BLaER1 (cell line): Measurements from ENCODE around the gene ETV6.
A peak's percentile ranks its signal among the peaks of the same experiment; 100 is the strongest.

Source experiments
- H3K27ac ChIP-seq: shearing (Covaris generic); formaldehyde crosslinking; 2 replicates; pipeline ENCODE4 v1.8.1; 2022
- H3K27me3 ChIP-seq: shearing (Covaris generic); formaldehyde crosslinking; 2 replicates; pipeline ENCODE4 v1.8.1; 2022
- H3K36me3 ChIP-seq: shearing (Covaris generic); formaldehyde crosslinking; 2 replicates; pipeline ENCODE4 v1.8.1; 2022
- H3K4me1 ChIP-seq: shearing (Covaris generic); formaldehyde crosslinking; 2 replicates; pipeline ENCODE4 v1.8.1; 2022
- H3K4me2 ChIP-seq: shearing (Covaris generic); formaldehyde crosslinking; 2 replicates; pipeline ENCODE4 v1.8.1; 2022
- H3K4me3 ChIP-seq: shearing (Covaris generic); formaldehyde crosslinking; 2 replicates; pipeline ENCODE4 v1.8.1; 2022
- H3K9ac ChIP-seq: shearing (Covaris generic); formaldehyde crosslinking; 2 replicates; pipeline ENCODE4 v1.8.1; 2022
- H3K9me3 ChIP-seq: shearing (Covaris generic); formaldehyde crosslinking; 2 replicates; pipeline ENCODE4 v1.8.1; 2022
- H4K20me1 ChIP-seq: shearing (Covaris generic); formaldehyde crosslinking; 2 replicates; pipeline ENCODE4 v1.8.1; 2022
- Cebpa-rat ChIP-seq: shearing (Covaris generic); IDR thresholded peaks from 2 replicates; pipeline ENCODE4 v1.8.1; 2022

The ETV6 gene

GRCh38 chr12:11738450-11738849 is 89.0 kb downstream of the ETV6 start:
- TF ChIP-seq Cebpa-rat: no peak
- Histone ChIP-seq H3K4me3 (no peak overlapping the region), H3K36me3 (peaks cover 16% of the 10 kb centered on the region), H3K27me3 (no peaks in the 10 kb centered on the region), H3K27ac (no peak overlapping the region), H3K4me2 (no peak overlapping the region), H3K4me1 (peaks cover 33% of the 10 kb centered on the region), H3K9ac (no peak overlapping the region), H3K9me3 (peaks cover 12% of the 10 kb centered on the region), H4K20me1 (peaks cover 8% of the 10 kb centered on the region; the same call in 1 of the 2 replicates)

GRCh38 chr12:11739980-11740577 is 90.6 kb downstream of the ETV6 start:
- Histone ChIP-seq H3K4me1 (peaks cover 47% of the 10 kb centered on the region), H3K27me3 (no peaks in the 10 kb centered on the region), H3K4me3 (no peak overlapping the region), H3K4me2 (no peak overlapping the region), H3K9ac (no peak overlapping the region), H3K27ac (no peak overlapping the region), H3K36me3 (peaks cover 20% of the 10 kb centered on the region; the same call in 1 of the 2 replicates), H3K9me3 (peaks cover 4% of the 10 kb centered on the region; the same call in 1 of the 2 replicates), H4K20me1 (peaks cover 8% of the 10 kb centered on the region; the same call in 1 of the 2 replicates)
- TF ChIP-seq Cebpa-rat: no peak

GRCh38 chr12:11741434-11742092 is 92.1 kb downstream of the ETV6 start:
- no peak overlapping the region for H3K27ac ChIP-seq
- peaks cover 4% of the 10 kb centered on the region; the same call in 1 of the 2 replicates for H3K9me3 ChIP-seq
- peak overlapping the region; percentile 29 for H3K4me2 ChIP-seq
- no peak overlapping the region for H3K9ac ChIP-seq
- H3K4me1 ChIP-seq: peaks cover 61% of the 10 kb centered on the region
- no peak for TF ChIP-seq Cebpa-rat
- H4K20me1 ChIP-seq: peaks cover 8% of the 10 kb centered on the region; the same call in 1 of the 2 replicates
- no peak overlapping the region for H3K4me3 ChIP-seq
- peaks cover 20% of the 10 kb centered on the region; the same call in 1 of the 2 replicates for H3K36me3 ChIP-seq
- no peaks in the 10 kb centered on the region for H3K27me3 ChIP-seq

- Histone ChIP-seq H3K27ac (peak overlapping the region; percentile 10; the same call in 1 of the 2 replicates), H3K4me3 (no peak overlapping the region), H3K4me2 (peak overlapping the region; percentile 12; the same call in 1 of the 2 replicates), H4K20me1 (peaks cover 8% of the 10 kb centered on the region; the same call in 1 of the 2 replicates), H3K9ac (no peak overlapping the region), H3K9me3 (no peaks in the 10 kb centered on the region; the same call in 1 of the 2 replicates), H3K4me1 (peaks cover 75% of the 10 kb centered on the region), H3K36me3 (peaks cover 22% of the 10 kb centered on the region; the same call in 1 of the 2 replicates), H3K27me3 (no peaks in the 10 kb centered on the region)
- TF ChIP-seq Cebpa-rat: no peak
Observed at GRCh38 chr12:11743423-11744409, 94.2 kb downstream of the ETV6 start.

GRCh38 chr12:11744410-11744801 is 94.9 kb downstream of the ETV6 start:
- H4K20me1 ChIP-seq: peaks cover 8% of the 10 kb centered on the region; the same call in 1 of the 2 replicates
- no peak overlapping the region for H3K27ac ChIP-seq
- H3K9me3 ChIP-seq: no peaks in the 10 kb centered on the region; the same call in 1 of the 2 replicates
- peaks cover 82% of the 10 kb centered on the region for H3K4me1 ChIP-seq
- H3K9ac ChIP-seq: no peak overlapping the region
- peaks cover 22% of the 10 kb centered on the region; the same call in 1 of the 2 replicates for H3K36me3 ChIP-seq
- TF ChIP-seq Cebpa-rat: no peak
- no peaks in the 10 kb centered on the region for H3K27me3 ChIP-seq
- no peak overlapping the region; the same call in 1 of the 2 replicates for H3K4me2 ChIP-seq
- H3K4me3 ChIP-seq: no peak overlapping the region

GRCh38 chr12:11745113-11745512 is 95.6 kb downstream of the ETV6 start:
- no peaks in the 10 kb centered on the region; the same call in 1 of the 2 replicates for H3K9me3 ChIP-seq
- peaks cover 22% of the 10 kb centered on the region; the same call in 1 of the 2 replicates for H3K36me3 ChIP-seq
- 0 out of 2 replicates have a peak overlapping the region, but pooled peaks have one; percentile 42 for H3K27ac ChIP-seq
- no peak overlapping the region for H3K4me3 ChIP-seq
- peaks cover 83% of the 10 kb centered on the region for H3K4me1 ChIP-seq
- no peaks in the 10 kb centered on the region for H3K27me3 ChIP-seq
- peak overlapping the region; percentile 55 for H3K4me2 ChIP-seq
- no peak for TF ChIP-seq Cebpa-rat
- no peak overlapping the region for H3K9ac ChIP-seq
- peaks cover 8% of the 10 kb centered on the region; the same call in 1 of the 2 replicates for H4K20me1 ChIP-seq

GRCh38 chr12:11746024-11746771 is 96.7 kb downstream of the ETV6 start:
- peaks cover 20% of the 10 kb centered on the region; the same call in 1 of the 2 replicates for H3K36me3 ChIP-seq
- H3K9me3 ChIP-seq: no peaks in the 10 kb centered on the region; the same call in 1 of the 2 replicates
- H3K4me2 ChIP-seq: peak overlapping the region; percentile 55
- H3K27ac ChIP-seq: peak overlapping the region; percentile 42
- no peaks in the 10 kb centered on the region for H3K27me3 ChIP-seq
- peaks cover 86% of the 10 kb centered on the region for H3K4me1 ChIP-seq
- H3K4me3 ChIP-seq: no peak overlapping the region
- H3K9ac ChIP-seq: no peak overlapping the region
- peaks cover 6% of the 10 kb centered on the region; the same call in 1 of the 2 replicates for H4K20me1 ChIP-seq
- TF ChIP-seq Cebpa-rat: no peak

GRCh38 chr12:11746940-11747716 is 97.7 kb downstream of the ETV6 start:
- peaks cover 92% of the 10 kb centered on the region for H3K4me1 ChIP-seq
- peak overlapping the region; percentile 55; the same call in 1 of the 2 replicates for H3K4me2 ChIP-seq
- no peaks in the 10 kb centered on the region; the same call in 1 of the 2 replicates for H3K9me3 ChIP-seq
- H3K27me3 ChIP-seq: no peaks in the 10 kb centered on the region
- H3K4me3 ChIP-seq: no peak overlapping the region
- no peak overlapping the region for H3K9ac ChIP-seq
- H3K36me3 ChIP-seq: peaks cover 17% of the 10 kb centered on the region; the same call in 1 of the 2 replicates
- H4K20me1 ChIP-seq: no peaks in the 10 kb centered on the region
- TF ChIP-seq Cebpa-rat: no peak
- H3K27ac ChIP-seq: peak overlapping the region; percentile 10; the same call in 1 of the 2 replicates
